Transverse colon (tissue), 4 donors: Measurements from ENCODE around the gene PDZD7.

ENCODE experiments used
- CTCF ChIP-seq, 5 experiments: fragments of 200-600 bp in 3 of 5; fragments of 450-650 bp in 2 of 5; sonication (generic) in 3 of 5; IDR thresholded peaks; 1 replicate in 2 of 5; 2 replicates in 3 of 5; pipeline ENCODE4 v1.5.1; 2016 to 2017; ENCODE audit warnings: antibody characterized with exemption in 5 of 5, inconsistent platforms in 3 of 5, mild to moderate bottlenecking in 2 of 5, moderate library complexity in 1 of 5
- EP300 ChIP-seq: sonication (generic); formaldehyde crosslinking; IDR thresholded peaks from one replicate; pipeline ENCODE4 v1.6.1; 2017; ENCODE audit warnings: antibody characterized with exemption, low read depth
- POLR2A ChIP-seq: fragments of 450-650 bp; IDR thresholded peaks from one replicate; pipeline ENCODE4 v1.6.1; 2016; ENCODE audit warnings: antibody characterized with exemption, mild to moderate bottlenecking, moderate library complexity
- POLR2AphosphoS5 ChIP-seq, 3 donors: sonication (generic); formaldehyde crosslinking; IDR thresholded peaks; one replicate each; pipeline ENCODE4 v1.6.1; 2016; ENCODE audit warnings: antibody characterized with exemption in 3 of 3

DNA sequence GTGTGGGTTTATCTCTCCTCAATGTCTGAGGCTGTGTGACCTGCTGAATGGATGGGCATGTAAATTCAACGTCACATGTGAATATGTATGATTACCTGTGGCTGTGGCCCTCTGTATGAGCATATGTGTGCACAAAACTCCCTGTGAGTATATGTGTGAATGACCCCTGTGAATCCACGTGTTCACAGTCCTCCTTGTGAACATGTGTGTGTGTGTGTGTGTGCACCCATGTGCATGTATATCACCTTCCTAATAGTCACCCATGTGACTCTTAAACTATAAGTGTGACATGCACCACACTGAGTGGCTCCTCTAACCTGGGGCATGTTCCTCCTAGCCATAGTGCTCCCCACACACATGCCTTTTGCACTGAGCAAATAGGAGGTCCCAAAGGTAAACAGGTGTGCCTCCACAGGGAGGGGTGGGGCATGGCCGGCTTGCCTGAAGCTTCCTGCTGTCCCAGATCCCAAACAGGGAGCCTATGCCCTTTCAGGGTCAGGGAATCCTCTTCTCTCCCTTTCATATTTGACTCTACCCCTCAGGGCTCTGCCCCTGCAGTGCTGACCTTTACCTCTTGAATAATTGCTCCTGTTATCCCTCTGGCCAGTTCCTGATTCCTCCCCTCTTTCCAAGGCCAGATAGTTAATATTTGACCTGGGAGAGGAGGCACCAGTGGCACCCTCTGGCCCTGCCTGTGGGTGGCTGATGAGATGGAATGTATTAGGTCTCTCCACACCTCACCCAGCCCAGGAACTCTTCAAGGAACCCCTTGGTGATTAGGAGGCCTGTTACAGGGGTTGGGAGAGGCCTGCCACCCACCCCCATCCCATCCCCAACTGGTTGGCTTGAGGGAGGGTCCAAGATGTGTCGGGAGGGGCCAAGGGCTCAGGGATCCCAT is 59.8 kb downstream of the PDZD7 start:
- TF ChIP-seq EP300 (no peak), CTCF (IDR thresholded peaks at IDR 0.05) (peak in 2 of 5 experiments; percentile 13 to 18), POLR2A (peak; percentile 37), POLR2AphosphoS5 (IDR thresholded peaks at IDR 0.05) (peak; percentile 20 to 60 (median 41))
